AG10803 (cell line): ENCODE data around the gene CCSER1.
"Not testable (repeated sequence)": the region's sequence is repeated elsewhere in the genome, so short reads cannot be mapped to it uniquely, and the experiment has no call there.

ENCODE experiments used
- DNase-seq: peaks from one replicate; pipeline ENCODE4 v3.0.0; 2010; ENCODE audit warnings: low read depth
- H3K4me3 ChIP-seq: 2 replicates; pipeline ENCODE4 v1.5.1; 2011; ENCODE audit warnings: mild to moderate bottlenecking, low read length, control low read depth
- CTCF ChIP-seq: conservative IDR thresholded peaks from 2 replicates; pipeline ENCODE4 v1.5.1; 2011; ENCODE audit warnings: mild to moderate bottlenecking, low read length, control low read depth, inconsistent platforms

The CCSER1 gene

GRCh38 chr4:91212211-91212610 lies 1085.0 kb downstream of the CCSER1 start:
- DNase-seq: no peak
- no peak for TF ChIP-seq CTCF
- H3K4me3 ChIP-seq: no peak overlapping the region

- DNase-seq, H3K4me3 ChIP-seq: not testable (repeated sequence)
Measured at GRCh38 chr4:91217831-91218403, 1090.7 kb downstream of the CCSER1 start.

GRCh38 chr4:91220315-91220714 lies 1093.1 kb downstream of the CCSER1 start:
- H3K4me3 ChIP-seq: no peak overlapping the region
- no peak for DNase-seq
- TF ChIP-seq CTCF: no peak

GRCh38 chr4:91222014-91222413 lies 1094.8 kb downstream of the CCSER1 start:
- no peak for DNase-seq
- no peak overlapping the region for H3K4me3 ChIP-seq
- TF ChIP-seq CTCF: no peak

- no peak overlapping the region for H3K4me3 ChIP-seq
- DNase-seq: no peak
- TF ChIP-seq CTCF: no peak
Measured at GRCh38 chr4:91226867-91227266, 1099.7 kb downstream of the CCSER1 start.

GRCh38 chr4:91228659-91229058 lies 1101.5 kb downstream of the CCSER1 start:
- no peak for TF ChIP-seq CTCF
- DNase-seq: no peak
- no peak overlapping the region for H3K4me3 ChIP-seq

GRCh38 chr4:91233164-91233563 lies 1106.0 kb downstream of the CCSER1 start:
- no peak for TF ChIP-seq CTCF
- H3K4me3 ChIP-seq: no peak overlapping the region
- no peak for DNase-seq

GRCh38 chr4:91243132-91243531 lies 1115.9 kb downstream of the CCSER1 start:
- no peak overlapping the region for H3K4me3 ChIP-seq
- DNase-seq: no peak
- no peak for TF ChIP-seq CTCF
